ENCODE measurements around the gene ORC6.

DNA sequence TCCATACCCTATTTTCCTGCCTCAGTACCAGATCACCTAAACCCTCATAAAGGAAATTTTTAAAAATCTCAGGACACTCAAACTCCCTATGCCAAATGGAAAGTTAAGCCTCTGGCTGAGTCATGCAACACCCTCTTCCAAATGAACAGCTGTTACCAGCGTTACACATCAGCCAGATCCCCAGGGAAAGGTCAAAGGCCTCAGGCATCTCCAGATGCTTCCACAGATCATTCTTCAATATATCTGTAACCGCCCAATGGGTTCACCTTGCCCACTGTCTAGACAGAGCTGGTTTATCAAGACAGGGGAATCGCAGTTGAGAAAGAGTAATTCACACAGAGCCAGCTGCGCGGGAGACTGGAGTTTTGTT is 39.2 kb upstream of the ORC6 start:
- TF ChIP-seq, protein P1, sequence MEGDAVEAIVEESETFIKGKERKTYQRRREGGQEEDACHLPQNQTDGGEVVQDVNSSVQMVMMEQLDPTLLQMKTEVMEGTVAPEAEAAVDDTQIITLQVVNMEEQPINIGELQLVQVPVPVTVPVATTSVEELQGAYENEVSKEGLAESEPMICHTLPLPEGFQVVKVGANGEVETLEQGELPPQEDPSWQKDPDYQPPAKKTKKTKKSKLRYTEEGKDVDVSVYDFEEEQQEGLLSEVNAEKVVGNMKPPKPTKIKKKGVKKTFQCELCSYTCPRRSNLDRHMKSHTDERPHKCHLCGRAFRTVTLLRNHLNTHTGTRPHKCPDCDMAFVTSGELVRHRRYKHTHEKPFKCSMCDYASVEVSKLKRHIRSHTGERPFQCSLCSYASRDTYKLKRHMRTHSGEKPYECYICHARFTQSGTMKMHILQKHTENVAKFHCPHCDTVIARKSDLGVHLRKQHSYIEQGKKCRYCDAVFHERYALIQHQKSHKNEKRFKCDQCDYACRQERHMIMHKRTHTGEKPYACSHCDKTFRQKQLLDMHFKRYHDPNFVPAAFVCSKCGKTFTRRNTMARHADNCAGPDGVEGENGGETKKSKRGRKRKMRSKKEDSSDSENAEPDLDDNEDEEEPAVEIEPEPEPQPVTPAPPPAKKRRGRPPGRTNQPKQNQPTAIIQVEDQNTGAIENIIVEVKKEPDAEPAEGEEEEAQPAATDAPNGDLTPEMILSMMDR (IDR thresholded peaks at IDR 0.05) = no peak
- TF ChIP-seq EZH2 (IDR thresholded peaks at IDR 0.05) = no peak

Measured in neural progenitor cell (in vitro differentiated cells).